Hematopoietic multipotent progenitor cell treated with erythropoietin and hydrocortisone succinate and interleukin-3 and kit ligand, for 8 days (in vitro differentiated cells): ENCODE results near the gene CTSA.
"Not testable (repeated sequence)": the region's sequence is repeated elsewhere in the genome, so short reads cannot be mapped to it uniquely, and the experiment has no call there.

Experiments
- DNase-seq: peaks from one replicate; pipeline ENCODE4 v3.0.0-alpha.2; 2015

The CTSA gene

GRCh38 chr20:45919542-45920399 lies 28.6 kb downstream of the CTSA start:
- no peak for DNase-seq

GRCh38 chr20:45920462-45921336 lies 29.6 kb downstream of the CTSA start:
- DNase-seq: no peak

- DNase-seq: peak; percentile 20
These were observed 30.4 kb downstream of the CTSA start for GRCh38 chr20:45921337-45922189.

- DNase-seq: no peak
These were observed 33.5 kb downstream of the CTSA start for GRCh38 chr20:45924391-45925261.

- DNase-seq: no peak
These were observed 34.8 kb downstream of the CTSA start for GRCh38 chr20:45925821-45926506.

GRCh38 chr20:45926731-45927070 lies 35.6 kb downstream of the CTSA start:
- DNase-seq: no peak

GRCh38 chr20:45927071-45927878 lies 36.1 kb downstream of the CTSA start:
- no peak for DNase-seq

- not testable (repeated sequence) for DNase-seq
These were observed 40.5 kb downstream of the CTSA start for GRCh38 chr20:45931680-45932079.

GRCh38 chr20:45933266-45934045 lies 42.3 kb downstream of the CTSA start:
- peak; percentile 81 for DNase-seq

GRCh38 chr20:45934046-45934585 lies 43.0 kb downstream of the CTSA start:
- DNase-seq: peak; percentile 58

GRCh38 chr20:45934586-45935415 lies 43.7 kb downstream of the CTSA start, which contains the start of gene PCIF1:
TSS of gene PCIF1 (plus strand) at chr20:45934683. CDS start at chr20:45939000, 4,317 bp downstream.
- DNase-seq: peak; percentile 98

- DNase-seq: no peak
These were observed 44.4 kb downstream of the CTSA start for GRCh38 chr20:45935416-45936046.

- DNase-seq: no peak
These were observed 46.6 kb downstream of the CTSA start for GRCh38 chr20:45937765-45938164.

- no peak for DNase-seq
These were observed 47.7 kb downstream of the CTSA start for GRCh38 chr20:45938727-45939438.

- DNase-seq: no peak
These were observed 48.9 kb downstream of the CTSA start for GRCh38 chr20:45940053-45940452.

GRCh38 chr20:45940469-45940868 lies 49.3 kb downstream of the CTSA start:
- no peak for DNase-seq

- no peak for DNase-seq
These were observed 52.5 kb downstream of the CTSA start for GRCh38 chr20:45943613-45944012.
